Right renal pelvis (tissue), 4 donors: ENCODE data around the gene PRDM8. TPM values are rescaled to one million over a fixed set of nuclear protein-coding genes. Genes with fewer than 3 reads are reported as not detected.

Experiments used
- DNase-seq, 4 donors: peaks; one replicate each; pipeline ENCODE4 v3.0.0-alpha.2; 2013; ENCODE audit warnings: low read depth in 4 of 4, low spot score in 3 of 4, missing footprints in 1 of 4
- polyA plus RNA-seq, 4 donors: library from polyadenylated mRNA; unstranded; fragments of 120-200 nt; gene quantifications; one replicate each; pipeline ENCODE4 v1.2.1, GENCODE V29; 2013; ENCODE audit not compliant: insufficient read length in 4 of 4

PRDM8 gene
- polyA plus RNA-seq, 4 donors = 1.4 to 2.6 (median 2.3) TPM

DNA sequence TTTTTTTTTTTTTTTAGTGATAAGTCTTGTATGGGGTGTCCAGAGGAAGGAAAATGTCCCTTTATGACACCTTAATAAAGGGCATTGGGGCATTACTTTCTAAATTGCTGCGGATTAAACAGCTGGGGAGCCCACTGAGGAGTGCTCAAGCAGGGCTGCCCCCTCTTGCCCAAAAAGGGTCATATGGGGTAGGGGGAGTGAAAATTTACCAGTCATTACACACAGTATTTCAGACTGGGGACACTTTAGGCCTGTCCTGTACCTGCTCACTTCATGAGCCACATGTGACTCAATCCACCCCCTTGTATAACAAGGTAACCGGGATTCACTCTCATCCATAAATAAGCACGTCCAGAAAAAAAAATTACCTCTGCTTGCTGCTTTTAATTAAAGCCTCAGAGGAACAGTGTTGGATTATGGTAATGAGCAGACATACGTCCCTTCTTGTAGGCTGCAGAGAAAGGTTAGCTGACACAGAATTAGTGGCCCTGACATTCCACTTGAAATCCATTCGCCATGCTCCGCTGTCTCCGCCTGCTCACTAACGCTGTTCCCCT lies 1.8 kb downstream of the PRDM8 start:
- no peak for DNase-seq

DNA sequence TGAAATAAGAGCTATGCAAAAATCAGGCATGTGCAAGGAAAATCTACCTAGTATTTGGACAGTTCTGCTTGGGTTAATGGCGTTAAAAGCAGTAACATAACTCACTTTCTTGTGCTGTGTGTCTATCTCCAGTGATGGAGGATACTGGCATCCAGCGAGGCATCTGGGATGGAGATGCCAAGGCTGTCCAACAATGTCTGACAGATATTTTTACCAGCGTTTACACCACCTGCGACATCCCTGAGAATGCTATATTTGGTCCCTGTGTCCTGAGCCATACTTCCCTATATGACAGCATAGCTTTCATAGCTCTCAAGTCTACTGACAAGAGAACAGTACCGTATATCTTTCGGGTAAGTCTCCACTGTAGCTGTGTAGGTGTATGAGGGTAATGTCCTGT lies 2.6 kb downstream of the PRDM8 start:
- DNase-seq = no peak

GRCh38 chr4:80201252-80202151 lies 4.2 kb downstream of the PRDM8 start:
- no peak for DNase-seq

DNA sequence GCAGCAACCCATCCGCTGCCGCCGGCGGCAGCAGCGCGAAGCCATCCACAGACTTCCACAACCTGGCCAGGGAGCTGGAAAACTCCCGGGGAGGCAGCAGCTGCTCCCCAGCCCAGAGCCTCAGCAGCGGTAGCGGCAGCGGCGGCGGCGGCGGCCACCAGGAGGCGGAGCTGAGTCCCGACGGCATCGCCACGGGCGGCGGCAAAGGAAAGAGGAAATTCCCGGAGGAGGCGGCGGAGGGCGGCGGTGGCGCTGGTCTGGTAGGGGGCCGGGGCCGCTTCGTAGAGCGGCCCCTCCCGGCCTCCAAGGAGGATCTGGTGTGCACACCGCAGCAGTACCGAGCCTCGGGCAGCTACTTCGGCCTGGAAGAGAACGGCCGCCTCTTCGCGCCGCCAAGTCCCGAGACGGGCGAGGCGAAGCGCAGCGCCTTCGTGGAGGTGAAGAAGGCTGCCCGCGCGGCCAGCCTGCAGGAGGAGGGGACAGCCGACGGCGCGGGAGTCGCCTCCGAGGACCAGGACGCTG lies 4.9 kb downstream of the PRDM8 start:
- no peak for DNase-seq

DNA sequence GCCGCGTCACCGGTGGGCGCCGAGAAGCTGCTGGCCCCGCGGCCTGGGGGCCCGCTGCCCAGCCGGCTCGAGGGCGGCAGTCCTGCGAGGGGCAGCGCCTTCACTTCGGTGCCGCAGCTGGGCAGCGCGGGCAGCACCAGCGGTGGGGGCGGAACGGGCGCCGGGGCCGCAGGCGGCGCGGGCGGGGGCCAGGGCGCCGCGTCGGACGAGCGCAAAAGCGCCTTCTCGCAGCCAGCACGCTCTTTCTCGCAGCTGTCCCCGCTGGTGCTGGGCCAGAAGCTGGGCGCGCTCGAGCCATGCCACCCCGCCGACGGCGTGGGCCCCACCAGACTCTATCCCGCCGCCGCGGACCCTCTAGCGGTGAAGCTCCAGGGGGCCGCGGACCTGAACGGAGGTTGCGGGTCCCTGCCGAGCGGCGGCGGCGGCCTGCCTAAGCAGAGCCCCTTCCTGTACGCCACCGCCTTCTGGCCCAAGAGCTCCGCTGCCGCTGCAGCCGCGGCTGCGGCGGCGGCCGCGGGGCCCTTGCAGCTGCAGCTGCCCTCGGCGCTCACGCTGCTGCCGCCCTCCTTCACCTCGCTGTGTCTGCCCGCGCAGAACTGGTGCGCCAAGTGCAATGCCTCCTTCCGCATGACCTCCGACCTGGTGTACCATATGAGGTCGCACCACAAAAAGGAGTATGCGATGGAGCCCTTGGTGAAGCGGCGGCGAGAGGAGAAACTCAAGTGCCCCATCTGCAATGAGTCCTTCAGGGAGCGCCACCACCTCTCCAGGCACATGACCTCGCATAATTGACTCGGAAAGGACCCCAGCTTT lies 5.6 kb downstream of the PRDM8 start:
- DNase-seq = no peak

DNA sequence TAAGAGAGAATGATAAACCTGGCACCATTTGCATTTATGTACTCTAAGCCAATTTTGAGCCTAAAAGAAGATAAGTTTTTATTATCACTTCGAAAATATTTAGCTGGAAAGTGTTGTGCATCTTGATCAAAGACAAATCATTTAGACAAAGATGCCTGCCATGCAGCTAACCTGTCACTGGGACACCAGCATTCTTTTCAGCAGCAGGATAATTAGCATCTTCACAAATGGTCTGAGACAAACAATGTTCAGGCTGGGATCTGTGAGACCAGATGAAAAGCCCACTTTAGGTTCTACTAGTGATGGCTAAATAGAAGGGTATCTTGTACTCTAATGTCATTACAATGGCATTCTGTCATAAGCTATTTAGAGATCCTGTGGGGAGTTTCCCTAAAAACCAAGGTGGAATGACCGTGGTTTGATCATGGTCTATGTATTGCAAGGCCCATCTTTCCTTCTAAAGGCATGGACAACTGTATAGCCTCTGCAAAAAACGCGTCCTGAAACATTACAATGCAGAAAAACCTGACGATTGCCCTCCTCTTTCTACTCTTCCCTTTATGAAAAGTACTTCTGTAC lies 7.2 kb downstream of the PRDM8 start:
- DNase-seq = no peak

DNA sequence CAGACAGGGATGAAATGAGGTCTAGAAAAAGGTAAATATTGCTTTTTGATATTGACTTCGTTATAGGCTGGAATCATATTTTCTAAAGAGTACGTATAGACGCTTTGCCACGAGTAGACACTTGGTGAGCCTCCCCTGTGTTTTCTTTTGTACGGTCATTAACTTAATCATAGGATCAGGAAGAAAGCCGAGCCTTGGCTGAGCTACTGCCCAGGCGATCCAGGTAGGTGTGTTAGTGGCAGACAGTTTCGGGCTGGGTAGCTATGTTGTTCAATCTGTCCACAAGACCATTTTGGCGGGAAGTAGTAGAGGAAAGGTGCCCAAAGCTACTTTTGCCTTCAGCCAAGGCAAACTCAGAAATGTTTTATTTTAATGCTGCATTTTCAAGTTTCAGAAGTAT lies 8.8 kb downstream of the PRDM8 start:
- no peak for DNase-seq

DNA sequence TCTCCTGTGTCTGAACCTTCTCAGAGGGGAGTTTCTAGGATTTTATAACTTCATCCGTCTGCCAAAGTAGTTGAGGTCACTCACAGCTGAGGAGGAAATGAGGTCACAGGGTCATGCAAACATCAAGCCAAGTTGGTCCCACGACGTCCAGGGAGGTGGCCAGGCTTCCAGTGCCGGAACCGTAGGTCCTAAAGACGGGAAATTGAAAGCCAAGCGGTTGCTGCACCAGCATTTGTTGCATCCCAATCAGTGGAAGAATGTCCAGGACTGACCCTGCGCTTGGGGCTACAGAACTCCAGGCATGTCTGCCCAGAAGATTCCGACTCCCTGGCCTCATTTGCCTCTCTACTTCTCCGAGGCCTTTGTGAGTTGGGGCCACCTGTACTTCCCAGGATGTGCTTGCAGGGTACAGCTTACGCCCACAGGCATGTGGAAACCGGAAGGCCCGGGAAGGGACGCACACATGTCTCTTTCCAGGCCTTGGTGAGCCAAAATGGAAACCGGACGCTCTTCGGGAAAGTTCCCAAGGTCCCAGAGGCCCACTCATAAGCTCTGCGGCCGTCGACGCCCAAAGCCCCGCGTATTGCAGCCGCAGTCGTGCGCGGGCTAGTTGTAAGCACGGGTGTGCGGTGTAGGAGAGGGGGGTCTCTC lies 9.3 kb downstream of the PRDM8 start:
- DNase-seq = no peak

- DNase-seq = no peak
Observed at GRCh38 chr4:80207172-80207583, 9.9 kb downstream of the PRDM8 start.

- no peak for DNase-seq
Observed at GRCh38 chr4:80207664-80208063, 10.4 kb downstream of the PRDM8 start.

DNA sequence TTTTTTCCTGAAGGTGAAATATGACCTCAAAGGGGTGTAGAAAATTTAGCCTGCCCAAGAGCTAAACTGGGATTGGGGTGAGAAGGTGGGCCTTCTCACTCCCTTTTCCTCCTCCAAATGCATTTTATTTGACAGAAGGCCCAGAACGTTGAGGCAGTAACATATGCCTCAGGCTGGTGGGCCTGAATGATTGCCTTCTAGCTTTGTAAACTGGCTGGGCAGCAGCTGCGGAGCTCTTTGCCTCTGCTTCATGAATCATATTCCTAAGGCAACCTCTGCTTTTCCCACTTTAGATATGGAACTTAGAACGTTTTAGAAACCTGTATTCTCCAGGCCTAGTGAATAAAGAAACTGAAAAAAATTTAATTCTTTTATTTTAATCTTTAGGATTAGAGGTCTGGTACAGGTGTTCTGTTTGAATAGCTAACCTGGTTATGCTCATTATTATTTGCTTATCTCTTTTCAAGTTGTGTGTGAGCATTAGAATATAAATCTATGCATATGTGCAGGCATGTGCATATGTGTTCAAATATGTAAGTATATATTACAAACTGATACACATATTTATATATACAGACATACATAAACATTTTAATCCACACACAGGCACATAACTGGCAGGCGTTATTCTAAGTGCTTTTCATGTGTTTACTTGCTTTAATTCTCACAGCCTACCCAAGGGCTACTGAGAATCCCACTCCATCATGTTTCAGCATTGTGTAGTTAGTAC lies 11.5 kb downstream of the PRDM8 start:
- DNase-seq = no peak

DNA sequence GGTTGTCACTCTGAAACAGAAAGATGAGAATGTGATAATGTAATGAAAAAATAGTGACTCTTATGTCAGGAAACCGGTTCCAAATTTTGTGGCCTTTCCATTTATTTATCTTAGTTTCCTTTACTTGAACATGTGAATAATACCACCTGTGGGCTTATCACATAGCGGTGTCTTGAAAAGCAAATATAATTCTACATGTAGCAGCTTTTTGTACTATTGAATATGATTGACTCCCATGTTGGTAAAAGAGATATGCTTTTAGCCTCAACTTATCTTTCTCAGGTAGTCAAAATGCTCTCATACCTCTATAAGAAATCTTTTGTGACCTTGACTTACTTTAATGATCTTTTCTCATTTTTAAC lies 12.0 kb downstream of the PRDM8 start:
- DNase-seq = no peak

DNA sequence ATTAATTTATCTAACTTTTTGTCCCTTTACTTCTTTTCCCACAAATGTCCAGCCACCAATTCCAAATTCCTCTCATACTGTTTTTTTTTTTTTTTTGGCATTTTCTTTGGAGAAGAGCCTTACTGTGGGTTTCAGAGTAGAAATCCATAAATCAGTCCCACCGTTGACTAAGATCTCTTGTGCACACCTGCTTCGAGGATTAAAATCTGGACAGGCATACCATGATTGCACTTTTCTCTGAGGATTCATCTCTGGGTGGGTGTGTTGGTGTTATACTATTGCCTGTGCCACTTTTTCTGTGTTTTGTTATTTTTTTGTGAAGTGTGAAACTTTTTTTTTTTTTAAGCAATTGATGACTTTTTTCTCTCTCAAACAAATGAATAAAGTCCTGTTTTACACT lies 13.2 kb downstream of the PRDM8 start:
- no peak for DNase-seq

DNA sequence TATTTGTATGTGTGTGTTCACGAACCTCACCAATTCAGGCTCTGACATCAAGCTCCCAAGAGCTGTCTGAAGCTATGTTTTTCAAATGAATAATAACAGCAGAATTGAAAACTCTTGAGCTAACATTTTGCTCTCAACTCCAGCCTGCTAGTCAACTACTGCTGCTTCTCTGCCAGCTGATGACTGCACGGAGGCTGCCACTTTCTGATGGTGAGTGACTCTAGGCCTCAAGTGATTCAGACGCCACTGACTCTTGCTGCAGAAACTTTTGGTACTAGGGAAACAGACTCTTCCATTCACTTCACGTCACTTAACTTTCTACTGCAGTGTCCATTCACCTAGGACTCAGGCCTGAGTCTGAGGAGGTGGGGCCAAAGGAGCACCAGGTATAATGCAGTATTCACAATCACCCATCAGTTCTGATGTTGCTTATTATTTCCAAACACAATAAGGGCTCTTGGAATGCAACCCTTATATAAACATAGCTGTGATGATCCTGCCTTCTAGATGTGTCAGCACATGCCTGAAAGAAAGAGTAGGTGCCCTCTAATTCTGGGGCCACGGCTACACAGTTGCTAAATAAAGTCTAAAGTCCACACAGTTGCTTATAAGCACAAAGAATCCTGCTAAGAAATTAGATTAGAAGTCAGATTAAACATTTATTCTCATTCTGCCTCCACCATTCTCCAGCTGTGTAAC lies 16.0 kb downstream of the PRDM8 start:
- no peak for DNase-seq

DNA sequence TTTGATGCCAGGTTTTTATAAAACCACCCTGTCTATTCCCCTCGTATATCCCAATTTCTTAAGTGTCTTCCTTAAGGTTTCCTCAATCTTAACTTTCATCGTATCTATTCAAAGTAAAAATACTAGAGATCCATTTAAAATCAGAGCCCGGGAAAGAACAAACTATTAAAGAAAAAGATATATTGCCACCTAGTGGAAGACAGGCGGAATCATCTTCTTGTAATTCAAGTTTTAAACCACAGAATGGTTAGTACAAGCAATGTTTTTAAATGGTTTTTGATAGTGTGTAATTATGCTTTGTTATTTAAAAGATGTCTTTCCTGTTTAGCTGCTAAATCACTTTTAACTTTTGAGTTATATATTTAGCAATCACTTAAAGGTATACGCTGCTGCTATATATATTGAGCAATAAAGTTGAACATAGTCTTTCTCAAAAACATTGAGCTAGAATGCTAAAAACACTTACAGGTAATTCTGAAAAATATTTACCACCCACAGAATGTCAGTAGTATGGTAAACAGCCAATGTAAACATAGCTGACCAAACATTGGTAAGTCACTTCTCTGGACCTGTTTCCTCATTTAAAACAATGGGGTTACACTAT lies 18.2 kb downstream of the PRDM8 start:
- no peak for DNase-seq

GRCh38 chr4:80216100-80216761 lies 18.9 kb downstream of the PRDM8 start:
- no peak for DNase-seq

DNA sequence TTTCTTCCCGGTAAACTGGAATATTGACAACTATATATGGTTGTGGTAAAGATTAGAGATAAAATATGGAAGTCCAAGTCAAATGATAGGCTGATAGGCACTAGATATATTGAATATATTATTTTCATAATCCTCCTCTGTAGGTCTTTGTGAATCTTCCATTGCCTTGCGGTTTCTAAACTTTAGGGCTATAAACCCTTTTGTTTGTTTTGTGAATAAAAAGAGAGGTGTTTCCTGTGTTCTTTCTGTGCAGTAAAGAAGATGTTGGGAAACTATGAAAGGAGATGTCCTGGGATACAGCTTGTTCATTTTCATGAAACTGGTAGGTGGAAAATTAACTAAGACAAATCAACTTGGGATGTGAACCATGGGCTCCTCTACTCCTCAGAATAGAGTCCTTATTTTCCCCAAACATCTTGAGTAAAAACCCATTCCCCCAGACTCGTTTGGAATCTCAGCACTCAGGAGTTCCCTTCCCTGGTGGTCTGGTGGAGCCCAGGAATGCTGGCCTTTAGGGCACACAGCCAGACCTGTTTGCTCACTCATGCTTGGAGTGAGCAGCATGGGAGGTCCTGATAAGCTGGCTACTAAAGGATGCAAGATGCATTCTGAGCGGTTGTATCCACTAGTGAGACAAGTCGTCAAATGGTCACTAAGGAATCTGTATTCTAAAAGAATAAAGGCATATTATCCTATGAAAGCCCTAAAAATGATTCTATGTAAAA lies 22.2 kb downstream of the PRDM8 start:
- no peak for DNase-seq

GRCh38 chr4:80220711-80221110 lies 23.4 kb downstream of the PRDM8 start:
- no peak for DNase-seq
